ENCODE data around the gene MYLK.

The MYLK gene

DNA sequence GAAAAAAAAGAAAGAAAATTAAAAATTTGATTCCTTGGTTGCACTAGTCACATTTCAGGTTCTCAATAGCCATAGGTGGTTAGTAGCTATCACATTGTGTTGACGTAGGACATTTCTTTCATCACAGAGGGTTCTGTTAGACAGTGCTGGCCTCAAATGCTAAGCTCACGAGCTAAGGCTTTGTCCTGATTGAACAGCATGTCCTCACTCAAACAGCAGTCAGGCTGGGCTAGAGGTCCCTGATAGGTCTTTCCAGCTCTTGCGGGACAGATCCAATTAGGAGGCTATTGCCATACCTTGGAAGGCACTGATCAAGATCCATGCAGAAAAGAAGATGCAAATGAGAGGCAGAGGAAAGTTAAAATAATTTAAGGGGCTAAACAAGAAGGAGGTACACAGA, 213.4 kb downstream of the MYLK start:
- TF ChIP-seq, protein P1, sequence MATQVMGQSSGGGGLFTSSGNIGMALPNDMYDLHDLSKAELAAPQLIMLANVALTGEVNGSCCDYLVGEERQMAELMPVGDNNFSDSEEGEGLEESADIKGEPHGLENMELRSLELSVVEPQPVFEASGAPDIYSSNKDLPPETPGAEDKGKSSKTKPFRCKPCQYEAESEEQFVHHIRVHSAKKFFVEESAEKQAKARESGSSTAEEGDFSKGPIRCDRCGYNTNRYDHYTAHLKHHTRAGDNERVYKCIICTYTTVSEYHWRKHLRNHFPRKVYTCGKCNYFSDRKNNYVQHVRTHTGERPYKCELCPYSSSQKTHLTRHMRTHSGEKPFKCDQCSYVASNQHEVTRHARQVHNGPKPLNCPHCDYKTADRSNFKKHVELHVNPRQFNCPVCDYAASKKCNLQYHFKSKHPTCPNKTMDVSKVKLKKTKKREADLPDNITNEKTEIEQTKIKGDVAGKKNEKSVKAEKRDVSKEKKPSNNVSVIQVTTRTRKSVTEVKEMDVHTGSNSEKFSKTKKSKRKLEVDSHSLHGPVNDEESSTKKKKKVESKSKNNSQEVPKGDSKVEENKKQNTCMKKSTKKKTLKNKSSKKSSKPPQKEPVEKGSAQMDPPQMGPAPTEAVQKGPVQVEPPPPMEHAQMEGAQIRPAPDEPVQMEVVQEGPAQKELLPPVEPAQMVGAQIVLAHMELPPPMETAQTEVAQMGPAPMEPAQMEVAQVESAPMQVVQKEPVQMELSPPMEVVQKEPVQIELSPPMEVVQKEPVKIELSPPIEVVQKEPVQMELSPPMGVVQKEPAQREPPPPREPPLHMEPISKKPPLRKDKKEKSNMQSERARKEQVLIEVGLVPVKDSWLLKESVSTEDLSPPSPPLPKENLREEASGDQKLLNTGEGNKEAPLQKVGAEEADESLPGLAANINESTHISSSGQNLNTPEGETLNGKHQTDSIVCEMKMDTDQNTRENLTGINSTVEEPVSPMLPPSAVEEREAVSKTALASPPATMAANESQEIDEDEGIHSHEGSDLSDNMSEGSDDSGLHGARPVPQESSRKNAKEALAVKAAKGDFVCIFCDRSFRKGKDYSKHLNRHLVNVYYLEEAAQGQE (IDR thresholded peaks at IDR 0.05; ENCODE audit: insufficient read depth in 1 of 2, low read depth in 2 of 2, low read length in 2 of 2): no peak
- no peak for TF ChIP-seq POLR2AphosphoS5 (IDR thresholded peaks at IDR 0.05; ENCODE audit: low read depth, low read length)
- TF ChIP-seq SIN3A (IDR thresholded peaks at IDR 0.05; ENCODE audit: borderline replicate concordance, insufficient read depth, low read length): no peak
- no peak for TF ChIP-seq FOXP2 (optimal IDR thresholded peaks at IDR 0.05; ENCODE audit: borderline replicate concordance, extremely low read depth, extremely low read length, insufficient read depth)
- no peak for TF ChIP-seq TAF1 (IDR thresholded peaks at IDR 0.05; ENCODE audit: borderline replicate concordance, insufficient read depth, low read length)

DNA sequence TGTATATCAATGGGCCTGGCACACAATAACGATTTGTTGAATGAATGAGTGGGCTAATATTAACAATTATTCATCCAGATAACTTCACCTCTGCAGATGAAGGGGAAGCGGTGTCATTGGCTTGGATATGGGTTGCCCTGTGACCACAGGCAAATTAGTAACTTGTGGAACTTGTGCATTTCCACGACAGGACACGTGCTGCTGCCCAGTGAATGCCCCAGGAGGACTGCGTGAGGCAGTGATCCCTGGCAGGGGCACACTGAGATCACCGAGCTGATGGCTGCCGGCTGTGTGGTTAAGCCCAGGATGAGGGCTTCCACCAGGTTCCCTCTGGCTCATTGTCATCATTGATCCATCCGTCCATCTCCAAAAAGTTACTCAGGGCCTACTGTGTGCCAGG, 215.2 kb downstream of the MYLK start:
- TF ChIP-seq SIN3A (IDR thresholded peaks at IDR 0.05; ENCODE audit: borderline replicate concordance, insufficient read depth, low read length) (no peak), TAF1 (IDR thresholded peaks at IDR 0.05; ENCODE audit: borderline replicate concordance, insufficient read depth, low read length) (no peak), POLR2AphosphoS5 (IDR thresholded peaks at IDR 0.05; ENCODE audit: low read depth, low read length) (no peak), FOXP2 (optimal IDR thresholded peaks at IDR 0.05; ENCODE audit: borderline replicate concordance, extremely low read depth, extremely low read length, insufficient read depth) (no peak)
- TF ChIP-seq, protein P1 (IDR thresholded peaks at IDR 0.05; ENCODE audit: insufficient read depth in 1 of 2, low read depth in 2 of 2, low read length in 2 of 2): no peak

DNA sequence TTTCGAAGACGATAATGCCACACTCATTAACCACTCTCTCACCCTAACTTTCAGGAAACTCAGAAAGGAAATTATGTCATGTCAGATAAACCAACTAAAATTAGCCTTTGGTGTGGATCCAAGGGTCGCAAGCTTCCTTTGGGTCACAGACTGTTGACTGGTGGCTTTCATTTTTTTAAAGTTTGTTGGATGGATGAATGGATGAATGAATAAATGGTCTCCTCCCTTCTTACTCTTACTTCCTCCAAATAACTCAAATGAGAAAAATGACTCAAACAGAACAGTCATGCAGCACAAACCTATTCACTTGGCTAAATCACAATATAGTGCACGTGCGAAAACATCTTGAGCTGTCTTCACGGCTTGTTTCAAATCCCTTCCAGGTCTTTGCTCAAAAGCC, 216.3 kb downstream of the MYLK start:
- TF ChIP-seq TAF1 (IDR thresholded peaks at IDR 0.05; ENCODE audit: borderline replicate concordance, insufficient read depth, low read length): no peak
- no peak for TF ChIP-seq FOXP2 (optimal IDR thresholded peaks at IDR 0.05; ENCODE audit: borderline replicate concordance, extremely low read depth, extremely low read length, insufficient read depth)
- TF ChIP-seq, protein P1 (IDR thresholded peaks at IDR 0.05; ENCODE audit: insufficient read depth in 1 of 2, low read depth in 2 of 2, low read length in 2 of 2): no peak
- no peak for TF ChIP-seq SIN3A (IDR thresholded peaks at IDR 0.05; ENCODE audit: borderline replicate concordance, insufficient read depth, low read length)

DNA sequence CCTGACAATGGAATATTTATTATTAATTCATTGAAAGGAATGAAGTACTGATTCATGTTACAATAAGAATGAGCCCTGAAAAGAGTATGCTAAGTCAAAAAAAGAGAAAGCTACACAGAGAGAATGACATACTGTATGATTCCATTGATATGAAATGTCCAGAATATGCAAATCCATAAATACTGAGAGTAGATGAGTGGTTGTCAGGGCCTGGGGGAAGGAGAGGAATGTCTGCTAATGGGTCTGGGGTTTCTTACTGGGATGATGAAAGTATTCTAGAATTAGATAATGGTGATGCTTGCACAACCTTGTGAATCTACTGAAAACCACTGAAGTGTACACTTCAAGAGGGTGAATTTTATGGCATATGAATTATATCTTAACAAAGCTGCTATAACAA, 219.4 kb downstream of the MYLK start:
- no peak for TF ChIP-seq TAF1 (IDR thresholded peaks at IDR 0.05; ENCODE audit: borderline replicate concordance, insufficient read depth, low read length)
- TF ChIP-seq POLR2AphosphoS5 (IDR thresholded peaks at IDR 0.05; ENCODE audit: low read depth, low read length): no peak

DNA sequence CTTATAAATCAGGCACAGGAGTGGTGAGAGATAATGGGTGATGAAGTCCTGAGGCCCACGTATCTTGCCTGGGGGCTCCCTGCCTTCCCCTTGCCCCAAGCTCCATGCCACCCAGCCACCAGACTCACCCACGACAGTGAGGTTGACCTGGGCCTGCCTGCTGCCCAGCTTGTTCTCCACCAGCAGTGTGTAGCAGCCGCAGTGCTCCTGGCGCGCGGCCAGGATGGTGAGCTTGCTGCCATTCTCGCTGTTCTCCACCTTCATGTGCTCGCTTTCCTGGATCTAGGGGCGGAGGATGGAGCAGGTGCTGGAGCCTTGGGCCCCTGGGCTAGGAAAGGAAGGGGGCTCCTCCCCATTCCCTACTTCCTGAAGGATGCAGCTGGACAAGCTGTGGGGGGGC, 220.2 kb downstream of the MYLK start:
- TF ChIP-seq, protein P1 (IDR thresholded peaks at IDR 0.05; ENCODE audit: insufficient read depth in 1 of 2, low read depth in 2 of 2, low read length in 2 of 2): no peak
- TF ChIP-seq TAF1 (IDR thresholded peaks at IDR 0.05; ENCODE audit: borderline replicate concordance, insufficient read depth, low read length) (no peak), SIN3A (IDR thresholded peaks at IDR 0.05; ENCODE audit: borderline replicate concordance, insufficient read depth, low read length) (no peak), POLR2AphosphoS5 (IDR thresholded peaks at IDR 0.05; ENCODE audit: low read depth, low read length) (no peak), FOXP2 (optimal IDR thresholded peaks at IDR 0.05; ENCODE audit: borderline replicate concordance, extremely low read depth, extremely low read length, insufficient read depth) (no peak)

Measured in PFSK-1 (cell line).